Activated CD8-positive, alpha-beta memory T cell treated with anti-CD3 and anti-CD28 coated beads, Interleukin-2, amount 50 U/mL, for 48 hours (primary cell): ENCODE results near the gene MCTS1.
"Not testable (repeated sequence)": the region's sequence is repeated elsewhere in the genome, so short reads cannot be mapped to it uniquely, and the experiment has no call there.

Source experiments
- DNase-seq: peaks from one replicate; pipeline ENCODE4 v3.0.0-alpha.2; 2020

MCTS1 gene

GRCh38 chrX:120629667-120630537 lies 26.0 kb downstream of the MCTS1 start, which contains the start of gene C1GALT1C1:
TSS of gene C1GALT1C1 (minus strand) at chrX:120630054. CDS start at chrX:120627166, 2,888 bp downstream.
- DNase-seq: peak; percentile 88

DNA sequence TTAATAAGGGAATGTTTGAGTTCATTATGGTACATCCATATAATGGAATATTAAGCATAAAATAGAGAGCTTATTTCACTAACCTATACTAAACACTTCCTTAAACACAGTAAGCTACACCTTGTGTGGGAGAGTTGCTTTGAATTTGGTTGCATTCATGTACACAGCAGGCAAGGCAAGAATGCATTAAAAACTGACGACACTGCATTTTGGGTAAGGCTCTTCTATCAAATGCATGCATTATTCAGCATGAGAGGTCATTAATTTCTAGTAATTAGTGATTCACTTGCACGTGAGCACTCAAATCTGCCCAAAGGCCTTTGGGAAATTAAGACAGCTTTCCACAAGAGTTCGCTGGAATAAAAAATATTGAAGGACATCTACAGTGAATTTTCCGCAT lies 34.7 kb downstream of the MCTS1 start:
- no peak for DNase-seq

GRCh38 chrX:120642871-120643270 lies 39.0 kb downstream of the MCTS1 start:
- DNase-seq: no peak

GRCh38 chrX:120647127-120647526 lies 43.2 kb downstream of the MCTS1 start:
- DNase-seq: no peak

- not testable (repeated sequence) for DNase-seq
Measured at GRCh38 chrX:120652256-120652655, 48.4 kb downstream of the MCTS1 start.

GRCh38 chrX:120653000-120653399 lies 49.1 kb downstream of the MCTS1 start:
- DNase-seq: no peak

- no peak for DNase-seq
Measured at GRCh38 chrX:120660637-120661036, 56.7 kb downstream of the MCTS1 start.
